ENCODE measurements around the gene ARL4A. TPM values are rescaled to one million over a fixed set of nuclear protein-coding genes. Genes with fewer than 3 reads are reported as not detected.
"Not testable (repeated sequence)": the region's sequence is repeated elsewhere in the genome, so short reads cannot be mapped to it uniquely, and the experiment has no call there.

Gene ARL4A
- total RNA-seq, 1 donor from 2014 or later, result 22.8 TPM

GRCh38 chr7:12642508-12642907 is 44.9 kb upstream of the ARL4A start:
- Histone ChIP-seq H3K36me3 (ENCODE audit: control insufficient read depth, insufficient read depth, low read length) (no peaks in the 10 kb centered on the region), H3K27me3 (ENCODE audit: control insufficient read depth, insufficient read depth, low read length) (no peaks in the 10 kb centered on the region), H3K4me3 (ENCODE audit: low read depth, low read length) (no peak overlapping the region)
- TF ChIP-seq, protein P1, sequence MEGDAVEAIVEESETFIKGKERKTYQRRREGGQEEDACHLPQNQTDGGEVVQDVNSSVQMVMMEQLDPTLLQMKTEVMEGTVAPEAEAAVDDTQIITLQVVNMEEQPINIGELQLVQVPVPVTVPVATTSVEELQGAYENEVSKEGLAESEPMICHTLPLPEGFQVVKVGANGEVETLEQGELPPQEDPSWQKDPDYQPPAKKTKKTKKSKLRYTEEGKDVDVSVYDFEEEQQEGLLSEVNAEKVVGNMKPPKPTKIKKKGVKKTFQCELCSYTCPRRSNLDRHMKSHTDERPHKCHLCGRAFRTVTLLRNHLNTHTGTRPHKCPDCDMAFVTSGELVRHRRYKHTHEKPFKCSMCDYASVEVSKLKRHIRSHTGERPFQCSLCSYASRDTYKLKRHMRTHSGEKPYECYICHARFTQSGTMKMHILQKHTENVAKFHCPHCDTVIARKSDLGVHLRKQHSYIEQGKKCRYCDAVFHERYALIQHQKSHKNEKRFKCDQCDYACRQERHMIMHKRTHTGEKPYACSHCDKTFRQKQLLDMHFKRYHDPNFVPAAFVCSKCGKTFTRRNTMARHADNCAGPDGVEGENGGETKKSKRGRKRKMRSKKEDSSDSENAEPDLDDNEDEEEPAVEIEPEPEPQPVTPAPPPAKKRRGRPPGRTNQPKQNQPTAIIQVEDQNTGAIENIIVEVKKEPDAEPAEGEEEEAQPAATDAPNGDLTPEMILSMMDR (IDR thresholded peaks at IDR 0.05; ENCODE audit: insufficient read depth, low read length, poor library complexity, severe bottlenecking), result no peak
- DNase-seq (ENCODE audit: low read depth), result no peak

- TF ChIP-seq, protein P1 (IDR thresholded peaks at IDR 0.05; ENCODE audit: insufficient read depth, low read length, poor library complexity, severe bottlenecking), result no peak
Observed at GRCh38 chr7:12643001-12643643, 44.3 kb upstream of the ARL4A start.

GRCh38 chr7:12643644-12644043 is 43.8 kb upstream of the ARL4A start:
- TF ChIP-seq, protein P1 (IDR thresholded peaks at IDR 0.05; ENCODE audit: insufficient read depth, low read length, poor library complexity, severe bottlenecking), result no peak

More at GRCh38 chr7:12643001-12643643, 44.3 kb upstream of the ARL4A start:
- Histone ChIP-seq H3K4me3 (ENCODE audit: low read depth, low read length) (no peak overlapping the region), H3K36me3 (ENCODE audit: control insufficient read depth, insufficient read depth, low read length) (no peaks in the 10 kb centered on the region), H3K27me3 (ENCODE audit: control insufficient read depth, insufficient read depth, low read length) (no peaks in the 10 kb centered on the region)
- DNase-seq (ENCODE audit: low read depth), result no peak

GRCh38 chr7:12645212-12645611 is 42.2 kb upstream of the ARL4A start:
- not testable (repeated sequence) for H3K36me3 ChIP-seq (ENCODE audit: control insufficient read depth, insufficient read depth, low read length); H3K27me3 ChIP-seq (ENCODE audit: control insufficient read depth, insufficient read depth, low read length); H3K4me3 ChIP-seq (ENCODE audit: low read depth, low read length); DNase-seq (ENCODE audit: low read depth)

More at GRCh38 chr7:12643644-12644043, 43.8 kb upstream of the ARL4A start:
- H3K36me3 ChIP-seq (ENCODE audit: control insufficient read depth, insufficient read depth, low read length), result no peaks in the 10 kb centered on the region
- no peaks in the 10 kb centered on the region for H3K27me3 ChIP-seq (ENCODE audit: control insufficient read depth, insufficient read depth, low read length)
- no peak for DNase-seq (ENCODE audit: low read depth)
- no peak overlapping the region for H3K4me3 ChIP-seq (ENCODE audit: low read depth, low read length)

DNA sequence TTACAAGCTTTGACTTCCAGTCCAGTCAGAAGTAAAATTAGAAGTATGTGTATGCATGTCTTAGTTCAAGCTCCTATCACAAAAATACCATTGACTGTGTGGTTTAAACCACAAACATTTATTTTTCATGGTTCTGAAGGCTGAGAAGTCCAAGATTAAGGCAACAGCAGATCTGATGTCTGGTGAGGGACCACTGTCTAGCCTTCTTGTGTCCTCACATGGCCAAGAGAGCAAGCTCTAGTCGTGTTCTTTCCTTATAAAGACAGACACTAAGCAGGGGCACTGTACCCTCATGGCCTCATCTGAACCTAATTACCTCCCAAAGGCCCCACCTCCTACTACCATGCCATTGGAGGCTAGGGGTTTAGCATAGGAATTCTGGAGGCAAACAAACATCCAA is 41.3 kb upstream of the ARL4A start:
- Histone ChIP-seq H3K4me3 (ENCODE audit: low read depth, low read length) (no peak overlapping the region), H3K27me3 (ENCODE audit: control insufficient read depth, insufficient read depth, low read length) (no peaks in the 10 kb centered on the region), H3K36me3 (ENCODE audit: control insufficient read depth, insufficient read depth, low read length) (no peaks in the 10 kb centered on the region)
- no peak for DNase-seq (ENCODE audit: low read depth)
- TF ChIP-seq, protein P1 (IDR thresholded peaks at IDR 0.05; ENCODE audit: insufficient read depth, low read length, poor library complexity, severe bottlenecking), result no peak

DNA sequence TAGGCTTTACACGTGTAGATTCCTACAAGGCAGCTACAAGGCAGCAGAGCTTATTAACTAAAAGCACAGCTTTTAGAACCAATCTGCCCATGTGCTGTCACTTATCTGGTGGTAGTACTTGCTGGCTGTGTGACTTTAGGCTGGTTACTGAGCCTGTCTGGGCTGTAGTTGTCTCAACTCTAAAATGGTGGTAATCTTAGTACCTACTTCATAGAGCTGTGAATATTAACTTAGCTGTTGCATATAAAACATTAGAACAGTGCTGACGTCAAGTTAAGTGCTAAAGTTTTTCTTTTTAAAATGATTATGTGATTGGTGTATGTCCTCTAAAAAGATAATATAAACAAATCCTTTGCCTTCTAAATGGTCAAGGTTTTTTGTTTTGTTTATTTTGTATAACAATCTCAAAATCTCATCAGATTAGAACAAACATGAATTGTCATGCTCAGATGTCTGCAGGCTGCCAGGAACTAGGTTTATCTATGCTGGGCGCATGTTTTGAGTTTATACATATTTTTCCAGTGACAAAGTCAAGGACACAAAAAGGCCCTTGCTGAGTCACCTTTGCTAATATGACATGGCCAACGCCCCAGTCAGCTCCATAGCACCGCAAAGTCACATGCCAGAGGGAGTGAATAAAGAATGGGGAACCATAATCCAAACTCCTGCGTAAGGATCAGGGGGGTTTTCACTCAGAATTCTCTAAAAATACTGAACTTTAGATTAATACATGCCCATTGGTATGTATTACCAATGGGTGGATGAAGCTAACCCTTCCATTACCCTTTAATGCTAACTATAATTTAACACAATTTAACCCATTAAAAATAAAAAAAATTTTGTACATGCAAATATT is 39.8 kb upstream of the ARL4A start:
- DNase-seq (ENCODE audit: low read depth), result peak; percentile 1
- TF ChIP-seq, protein P1 (IDR thresholded peaks at IDR 0.05; ENCODE audit: insufficient read depth, low read length, poor library complexity, severe bottlenecking), result no peak
- no peaks in the 10 kb centered on the region for H3K27me3 ChIP-seq (ENCODE audit: control insufficient read depth, insufficient read depth, low read length)

More for the DNA sequence above, 39.8 kb upstream of the ARL4A start:
- H3K4me3 ChIP-seq (ENCODE audit: low read depth, low read length), result no peak overlapping the region
- H3K36me3 ChIP-seq (ENCODE audit: control insufficient read depth, insufficient read depth, low read length), result no peaks in the 10 kb centered on the region

All from kidney epithelial cell (primary cell).